ENCODE data around the gene PROSER3. TPM values are rescaled to one million over a fixed set of nuclear protein-coding genes. Genes with fewer than 3 reads are reported as not detected.

Gene PROSER3
- total and polyA plus RNA-seq, 8 donors = 19.0 to 22.2 (median 21.0) TPM

DNA sequence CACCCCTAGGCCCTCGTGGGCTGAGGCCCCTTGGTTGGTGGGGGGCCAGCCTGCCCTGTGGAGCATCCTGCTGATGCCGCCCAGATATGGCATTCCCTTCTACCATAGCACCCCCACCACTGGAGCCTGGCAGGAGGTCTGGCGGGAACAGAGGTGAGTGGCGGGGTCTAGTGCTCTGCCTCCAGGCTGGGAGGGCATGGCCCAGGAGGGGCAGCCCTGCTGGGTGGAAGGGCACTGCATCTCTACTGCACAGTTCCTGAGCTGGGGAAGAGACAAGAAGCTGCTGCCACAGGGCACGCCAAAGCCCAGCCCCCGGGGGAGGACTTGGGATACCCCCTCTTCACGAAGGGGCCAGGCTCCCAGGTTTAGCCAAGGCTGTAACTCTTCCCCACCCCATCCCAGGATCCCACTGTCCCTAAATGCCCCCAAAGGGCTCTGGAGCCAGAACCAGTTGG lies 42.6 kb upstream of the PROSER3 start:
- Histone ChIP-seq H3K4me1 (peaks cover 12 to 37% of the 10 kb centered on the region in 2 donors), H3K27me3 (peaks cover 0 to 4% of the 10 kb centered on the region in 2 donors), H3K9me3 (no peaks in the 10 kb centered on the region), H3K4me3 (peak overlapping the region in 1 of 2 donors; percentile 95), H3K27ac (no peak overlapping the region), H3K36me3 (peaks cover 0 to 9% of the 10 kb centered on the region in 2 donors)
- no peak for ATAC-seq
- DNase-seq = no peak
- intact Hi-C loops (cut with DNase I) = no loop called here
- TF ChIP-seq, protein P1, sequence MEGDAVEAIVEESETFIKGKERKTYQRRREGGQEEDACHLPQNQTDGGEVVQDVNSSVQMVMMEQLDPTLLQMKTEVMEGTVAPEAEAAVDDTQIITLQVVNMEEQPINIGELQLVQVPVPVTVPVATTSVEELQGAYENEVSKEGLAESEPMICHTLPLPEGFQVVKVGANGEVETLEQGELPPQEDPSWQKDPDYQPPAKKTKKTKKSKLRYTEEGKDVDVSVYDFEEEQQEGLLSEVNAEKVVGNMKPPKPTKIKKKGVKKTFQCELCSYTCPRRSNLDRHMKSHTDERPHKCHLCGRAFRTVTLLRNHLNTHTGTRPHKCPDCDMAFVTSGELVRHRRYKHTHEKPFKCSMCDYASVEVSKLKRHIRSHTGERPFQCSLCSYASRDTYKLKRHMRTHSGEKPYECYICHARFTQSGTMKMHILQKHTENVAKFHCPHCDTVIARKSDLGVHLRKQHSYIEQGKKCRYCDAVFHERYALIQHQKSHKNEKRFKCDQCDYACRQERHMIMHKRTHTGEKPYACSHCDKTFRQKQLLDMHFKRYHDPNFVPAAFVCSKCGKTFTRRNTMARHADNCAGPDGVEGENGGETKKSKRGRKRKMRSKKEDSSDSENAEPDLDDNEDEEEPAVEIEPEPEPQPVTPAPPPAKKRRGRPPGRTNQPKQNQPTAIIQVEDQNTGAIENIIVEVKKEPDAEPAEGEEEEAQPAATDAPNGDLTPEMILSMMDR (IDR thresholded peaks at IDR 0.05) = no peak

DNA sequence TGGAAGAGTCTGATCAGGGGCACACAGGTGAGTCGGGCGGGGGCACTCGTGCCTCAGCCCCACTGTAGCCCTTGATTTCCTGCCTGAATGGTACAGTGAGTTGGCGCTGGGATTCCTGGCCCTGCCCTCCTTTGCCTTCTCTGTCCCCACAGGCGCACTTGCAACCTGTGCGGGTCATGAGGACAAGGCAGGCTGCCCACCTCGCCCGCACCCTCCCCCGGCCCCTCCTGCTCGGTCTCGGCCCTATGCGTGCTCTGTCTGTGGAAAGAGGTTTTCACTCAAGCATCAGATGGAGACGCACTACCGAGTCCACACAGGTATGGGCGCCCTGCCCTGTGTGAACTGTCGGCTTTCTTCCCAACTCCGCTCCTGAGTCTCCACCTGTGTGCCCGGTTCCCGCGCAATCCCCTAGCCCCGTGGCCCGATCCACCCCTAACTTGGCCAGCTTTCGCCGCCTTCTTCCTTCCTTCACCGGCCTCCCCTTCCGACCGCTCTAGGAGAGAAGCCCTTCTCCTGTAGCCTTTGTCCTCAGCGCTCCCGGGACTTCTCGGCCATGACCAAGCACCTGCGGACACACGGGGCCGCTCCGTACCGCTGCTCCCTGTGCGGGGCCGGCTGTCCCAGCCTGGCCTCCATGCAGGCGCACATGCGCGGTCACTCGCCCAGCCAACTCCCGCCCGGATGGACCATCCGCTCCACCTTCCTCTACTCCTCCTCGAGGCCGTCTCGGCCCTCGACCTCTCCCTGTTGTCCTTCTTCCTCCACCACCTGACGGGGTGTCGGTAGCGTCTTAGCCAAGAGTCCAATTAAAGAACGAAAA lies 41.8 kb upstream of the PROSER3 start:
- H3K36me3 ChIP-seq = peaks cover 0 to 17% of the 10 kb centered on the region in 2 donors
- H3K27me3 ChIP-seq = no peaks in the 10 kb centered on the region
- TF ChIP-seq, protein P1 (IDR thresholded peaks at IDR 0.05) = no peak
- DNase-seq = peak in 2 of 4 donors; percentile 72 to 92
- peak overlapping the region; percentile 83 to 90 for H3K27ac ChIP-seq
- peak; percentile 47 for ATAC-seq
- H3K4me3 ChIP-seq = peak overlapping the region; percentile 58 to 95
- no peaks in the 10 kb centered on the region for H3K9me3 ChIP-seq
- intact Hi-C loops (cut with DNase I) = no loop called here
- peaks cover 12 to 37% of the 10 kb centered on the region in 2 donors for H3K4me1 ChIP-seq

DNA sequence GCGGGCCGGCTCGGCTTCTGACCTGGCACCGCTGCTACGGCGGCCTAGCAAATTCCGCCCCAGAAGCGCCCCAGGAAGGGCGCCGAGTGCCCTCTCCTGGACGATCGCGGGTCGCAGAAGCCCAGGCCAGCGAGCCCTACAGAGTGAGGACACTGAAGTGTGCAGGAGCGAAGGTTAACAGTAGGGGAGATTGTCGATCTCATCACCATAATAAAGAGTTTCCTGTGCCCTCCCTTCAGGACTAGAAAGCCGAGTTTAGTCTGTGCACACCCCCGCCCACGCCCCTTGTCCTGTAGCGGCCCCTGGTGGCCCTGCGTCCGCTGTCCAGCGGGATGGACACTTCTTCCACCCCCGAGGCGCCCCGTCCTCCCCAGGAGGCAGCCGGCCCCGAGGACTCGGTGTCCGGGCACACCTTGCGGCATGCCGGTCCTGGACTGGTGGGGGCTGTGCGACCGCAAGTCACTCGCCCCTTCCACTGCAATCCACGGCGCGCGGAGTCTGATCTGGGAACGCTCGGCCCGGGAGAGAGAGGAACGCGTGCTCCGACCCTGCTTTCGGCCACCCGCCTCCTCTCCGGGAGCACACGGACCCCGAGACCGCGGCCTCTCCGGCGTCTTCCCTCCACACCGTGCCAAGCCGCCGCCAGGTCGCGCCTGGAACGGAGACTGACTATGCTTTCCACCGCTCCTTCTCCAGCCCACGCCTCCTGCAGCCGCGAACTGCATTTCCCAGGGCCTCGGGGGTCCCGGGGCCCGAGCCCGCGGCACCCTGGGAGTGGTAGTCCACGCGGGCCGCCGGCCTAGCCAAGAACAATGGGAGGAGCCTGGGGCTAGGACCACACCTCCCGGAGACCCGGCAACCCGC lies 40.9 kb upstream of the PROSER3 start:
- H3K27me3 ChIP-seq = no peaks in the 10 kb centered on the region
- peaks cover 12 to 37% of the 10 kb centered on the region in 2 donors for H3K4me1 ChIP-seq
- intact Hi-C loops (cut with DNase I) = no loop called here
- TF ChIP-seq, protein P1 (IDR thresholded peaks at IDR 0.05) = peak; percentile 92 to 94
- H3K9me3 ChIP-seq = no peaks in the 10 kb centered on the region
- peaks cover 0 to 25% of the 10 kb centered on the region in 2 donors for H3K36me3 ChIP-seq
- H3K27ac ChIP-seq = peak overlapping the region; percentile 83 to 90
- peak; percentile 83 to 97 (median 96) for DNase-seq
- ATAC-seq = peak; percentile 93
- H3K4me3 ChIP-seq = peak overlapping the region; percentile 58 to 95

DNA sequence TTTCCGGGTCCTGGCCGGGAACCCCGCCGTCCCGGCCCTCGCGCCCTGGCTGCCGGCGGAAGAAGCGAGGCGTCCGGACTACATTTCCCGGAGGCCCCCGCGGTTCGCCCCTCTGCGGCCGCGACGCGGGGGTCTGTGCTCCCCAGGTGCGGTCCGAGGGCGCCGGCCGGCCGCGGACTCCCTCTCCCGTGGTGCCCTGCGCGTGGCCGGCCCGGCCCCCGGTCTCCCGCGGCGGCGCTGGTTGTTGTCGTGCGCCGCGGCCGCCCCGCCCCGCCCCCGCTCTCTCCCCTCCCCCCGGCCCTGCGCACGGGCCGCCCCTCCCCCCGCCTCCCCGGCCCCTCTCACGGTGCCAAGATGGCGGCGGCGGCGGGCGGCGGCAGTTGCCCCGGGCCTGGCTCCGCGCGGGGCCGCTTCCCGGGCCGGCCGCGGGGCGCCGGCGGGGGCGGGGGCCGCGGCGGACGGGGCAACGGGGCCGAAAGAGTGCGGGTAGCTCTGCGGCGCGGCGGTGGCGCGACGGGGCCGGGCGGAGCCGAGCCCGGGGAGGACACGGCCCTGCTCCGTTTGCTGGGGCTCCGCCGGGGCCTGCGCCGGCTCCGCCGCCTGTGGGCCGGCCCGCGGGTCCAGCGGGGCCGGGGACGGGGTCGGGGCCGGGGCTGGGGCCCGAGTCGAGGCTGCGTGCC lies 40.2 kb upstream of the PROSER3 start, which contains the start of gene KMT2B:
Gene KMT2B (plus strand): TSS at position 339 of the 680 bp plus-strand sequence. CDS start 16 bp downstream, at position 355.
- peak in 2 of 4 donors; percentile 94 to 98 for DNase-seq
- Histone ChIP-seq H3K9me3 (no peaks in the 10 kb centered on the region), H3K36me3 (peaks cover 0 to 33% of the 10 kb centered on the region in 2 donors), H3K4me3 (peak within 1 kb of the TSS; percentile 81 to 95), H3K4me1 (peaks cover 12 to 37% of the 10 kb centered on the region in 2 donors), H3K27me3 (no peaks in the 10 kb centered on the region), H3K27ac (peak within 1 kb of the TSS; percentile 83 to 90)
- TF ChIP-seq, protein P1 (IDR thresholded peaks at IDR 0.05) = no peak
- intact Hi-C loops (cut with DNase I) = no loop called here
- ATAC-seq = peak; percentile 69
